Natural killer cell treated with Interleukin-12 subunit alpha and Interleukin-12 subunit beta and Interleukin-15 and Interleukin-18, amount 100 ng/mL, for 72 hours (primary cell): ENCODE data around the gene PSG3. TPM values are rescaled to one million over a fixed set of nuclear protein-coding genes. Genes with fewer than 3 reads are reported as not detected.

Source experiments
- total RNA-seq, 2 donors: library from RNA; stranded (reverse); gene quantifications; one replicate each; pipeline ENCODE4 v1.2.3, GENCODE V29; 2022

PSG3 gene
- total RNA-seq, 2 donors from 2014 or later, result not detected

Other genes starting within 250 kb of the PSG3 start
- 1 to 10 TPM; 2.8 to 6.4 TPM for gene CEACAM1, start 212.0 kb downstream of the PSG3 start, total RNA-seq
- not detected for gene CEACAM8, start 145.6 kb downstream of the PSG3 start, total RNA-seq
- not detected for gene PSG8, start 25.2 kb upstream of the PSG3 start, total RNA-seq
- gene PSG1, start 139.2 kb upstream of the PSG3 start, total RNA-seq, result not detected
- gene PSG6, start 177.4 kb upstream of the PSG3 start, total RNA-seq, result not detected
- not detected for gene PSG7, start 196.7 kb upstream of the PSG3 start, total RNA-seq